GM18526 (cell line): ENCODE measurements around the gene CNN3.

Source experiments
- POLR2A ChIP-seq: IDR thresholded peaks from 3 replicates; pipeline ENCODE4 v1.6.1; 2011; ENCODE audit not compliant: insufficient read length; ENCODE audit errors: extremely low read depth

Gene CNN3

DNA sequence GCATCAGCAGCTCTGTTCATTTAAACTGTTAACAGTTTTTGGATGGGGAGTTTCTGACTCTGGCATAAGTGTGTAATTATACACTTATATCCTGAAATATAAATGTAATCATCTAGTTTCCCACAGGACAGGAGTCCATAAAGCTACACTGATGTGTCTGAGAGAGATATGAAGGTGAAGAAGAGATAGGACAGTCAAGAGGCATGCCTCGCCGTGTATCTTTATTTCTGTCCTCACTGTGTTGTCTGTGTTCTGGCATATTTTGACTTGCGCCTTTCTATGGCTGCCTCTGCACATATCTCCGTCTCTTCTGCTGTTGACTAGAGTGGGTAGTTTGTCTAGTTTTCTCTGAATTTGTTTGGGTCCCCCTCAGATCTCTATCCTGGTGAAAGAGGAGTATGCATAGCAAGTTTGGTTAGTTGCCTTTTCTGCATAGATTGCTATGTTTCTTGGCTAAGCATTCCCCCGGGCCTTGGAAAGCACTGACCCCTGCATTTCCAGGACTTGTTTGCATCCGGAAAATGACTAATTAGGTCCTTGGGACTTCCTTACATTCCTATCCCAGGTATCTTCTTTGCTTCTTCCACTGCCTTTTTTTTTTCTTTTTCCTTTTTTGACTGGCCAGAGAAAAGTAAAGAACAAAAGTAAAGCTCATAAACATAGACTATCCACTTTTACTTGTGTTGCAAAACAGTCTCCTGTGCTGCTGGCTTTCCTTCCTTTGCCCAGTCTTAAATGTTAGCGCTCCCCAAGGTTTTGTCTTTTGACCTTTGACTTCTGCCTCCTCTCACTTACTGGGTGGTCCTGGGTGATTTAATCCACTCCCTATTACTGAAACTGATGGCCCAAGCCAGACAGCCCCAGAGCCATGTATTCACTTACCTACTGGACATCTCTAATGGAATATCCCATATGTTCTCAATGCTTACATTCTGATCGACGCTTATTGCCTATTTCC is 27.6 kb upstream of the CNN3 start:
- no peak for TF ChIP-seq POLR2A

DNA sequence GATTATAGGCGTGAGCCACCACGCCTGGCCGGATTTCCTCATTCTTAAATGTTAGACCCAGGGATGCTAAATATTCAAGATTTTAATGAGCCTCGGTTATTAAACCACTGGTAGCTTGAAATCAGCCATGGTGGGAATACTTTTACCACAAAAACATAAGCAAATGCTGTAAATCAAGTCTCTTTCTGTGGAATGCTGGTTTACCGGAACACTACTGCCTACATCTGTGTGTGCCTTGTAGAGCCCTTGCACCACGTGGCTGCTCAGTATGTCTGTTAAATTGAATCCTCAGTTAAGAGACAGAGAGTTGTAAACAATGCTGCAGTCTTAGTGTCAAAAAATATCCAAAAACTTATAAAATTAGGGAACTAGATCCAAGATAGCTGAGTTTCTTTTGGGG is 26.8 kb upstream of the CNN3 start:
- TF ChIP-seq POLR2A: no peak

GRCh38 chr1:94953107-94953506 is 26.2 kb upstream of the CNN3 start:
- TF ChIP-seq POLR2A: no peak

- TF ChIP-seq POLR2A: no peak
Observed at GRCh38 chr1:94952539-94952938, 25.6 kb upstream of the CNN3 start.

GRCh38 chr1:94951509-94952208 is 24.7 kb upstream of the CNN3 start:
- TF ChIP-seq POLR2A: no peak

- no peak for TF ChIP-seq POLR2A
Observed at GRCh38 chr1:94951046-94951445, 24.1 kb upstream of the CNN3 start.

DNA sequence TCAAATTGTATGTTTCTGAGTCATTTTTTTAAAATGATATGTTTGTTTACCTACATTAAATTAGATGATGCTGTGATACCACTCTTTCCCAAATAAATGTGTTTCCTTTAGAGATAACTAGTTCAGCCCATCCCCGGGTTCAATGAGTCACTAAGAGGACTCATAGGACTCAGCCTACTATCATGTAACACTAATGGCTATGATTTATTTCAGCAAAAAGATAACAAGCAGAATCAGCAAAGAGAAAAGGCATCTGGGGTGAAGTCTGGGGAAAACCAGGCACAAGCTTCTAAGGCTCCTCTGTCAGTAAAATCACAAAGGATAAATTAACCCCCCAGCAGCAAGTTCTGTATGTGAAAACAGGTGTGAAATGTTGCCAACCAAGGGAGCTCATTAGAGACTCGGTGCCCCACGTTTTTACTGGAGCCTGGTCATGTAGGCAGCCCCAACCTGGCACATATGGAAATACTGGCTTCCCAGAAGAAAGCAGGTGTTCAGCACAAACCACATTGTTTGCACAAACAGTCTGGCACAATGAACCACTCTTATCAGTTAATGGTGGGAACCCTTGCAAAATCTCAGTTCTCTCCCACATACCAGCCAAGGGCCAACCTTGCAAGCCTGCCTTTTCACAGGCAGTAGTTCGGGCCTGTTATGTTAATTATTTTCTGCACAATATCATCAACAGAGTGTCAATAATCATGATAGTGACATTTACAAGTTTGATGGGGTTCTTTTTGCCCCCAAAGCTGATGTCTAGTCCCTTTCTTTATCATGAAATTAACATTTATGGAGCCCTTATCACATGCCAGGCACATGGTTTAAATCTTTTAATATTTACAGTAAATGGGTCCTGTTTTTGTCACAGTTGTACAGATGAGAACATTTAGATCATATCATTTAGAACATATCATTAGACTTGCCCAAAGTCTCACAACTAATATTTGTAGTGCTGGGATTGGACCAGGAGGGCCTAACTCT is 23.1 kb upstream of the CNN3 start:
- no peak for TF ChIP-seq POLR2A

DNA sequence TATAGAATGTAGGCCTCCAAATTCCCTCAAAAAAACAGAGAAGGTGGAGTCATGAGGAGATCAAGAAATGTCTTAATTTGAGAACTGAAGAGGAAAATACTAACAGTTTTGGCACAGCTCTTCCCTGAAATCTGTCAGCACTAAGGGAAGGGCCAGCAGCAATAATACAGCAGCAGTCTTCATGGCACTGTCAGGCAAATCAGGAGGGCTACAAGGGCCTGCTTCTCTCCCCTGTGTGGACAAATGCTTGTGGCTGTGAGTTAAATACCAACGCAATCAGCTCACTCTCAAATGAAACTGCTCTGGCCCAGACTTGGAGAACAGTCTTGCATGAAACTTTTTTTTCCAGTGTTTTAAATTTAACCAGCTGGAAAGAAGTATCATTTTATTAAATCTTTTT is 20.5 kb upstream of the CNN3 start:
- no peak for TF ChIP-seq POLR2A

GRCh38 chr1:94946886-94947285 is 20.0 kb upstream of the CNN3 start:
- no peak for TF ChIP-seq POLR2A

DNA sequence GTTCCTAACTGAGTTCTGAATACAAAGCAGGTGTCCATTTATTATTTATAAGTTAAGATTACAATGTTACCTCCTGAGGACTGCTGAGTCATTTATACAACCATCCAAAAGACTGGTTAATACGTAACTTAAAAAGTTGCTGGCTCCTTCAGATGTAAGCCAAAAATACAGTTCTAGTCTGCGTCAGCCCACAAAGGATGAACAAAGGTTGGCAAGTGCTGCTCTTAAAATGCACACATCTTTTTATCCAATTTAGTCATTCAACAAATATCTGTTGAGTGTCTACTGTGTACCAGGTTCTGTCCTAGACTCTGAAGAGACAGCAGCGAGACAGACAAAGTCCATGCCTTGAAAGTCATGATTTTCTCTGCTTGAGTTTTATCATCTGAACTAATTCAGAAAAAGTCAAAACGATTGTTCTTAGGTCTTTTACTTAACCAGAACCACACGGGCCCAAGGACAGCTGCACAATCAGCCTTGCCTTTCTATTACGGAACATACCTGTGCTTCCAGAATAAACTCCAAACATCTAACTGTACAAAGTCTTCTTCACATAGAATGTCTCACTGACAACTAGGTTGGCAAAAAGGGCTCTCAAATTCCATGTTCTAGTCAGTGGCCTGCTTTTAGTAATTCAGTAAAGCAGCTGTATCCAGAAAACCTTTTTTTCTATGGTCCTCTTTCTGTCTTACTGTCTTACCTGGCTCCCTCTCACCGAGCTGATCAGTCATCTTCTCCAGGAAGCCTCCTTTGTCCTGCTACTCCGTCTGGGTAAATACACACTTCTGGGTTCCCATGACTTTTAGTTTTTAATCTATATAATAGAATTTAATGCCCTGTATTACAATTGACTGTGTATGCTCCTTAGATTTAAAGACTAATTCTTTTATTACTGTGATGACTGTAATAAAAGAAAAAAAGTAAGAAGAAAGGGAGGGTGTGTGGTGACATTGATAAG is 15.5 kb upstream of the CNN3 start:
- TF ChIP-seq POLR2A: no peak

- TF ChIP-seq POLR2A: no peak
Observed at GRCh38 chr1:94940738-94941137, 13.8 kb upstream of the CNN3 start.

DNA sequence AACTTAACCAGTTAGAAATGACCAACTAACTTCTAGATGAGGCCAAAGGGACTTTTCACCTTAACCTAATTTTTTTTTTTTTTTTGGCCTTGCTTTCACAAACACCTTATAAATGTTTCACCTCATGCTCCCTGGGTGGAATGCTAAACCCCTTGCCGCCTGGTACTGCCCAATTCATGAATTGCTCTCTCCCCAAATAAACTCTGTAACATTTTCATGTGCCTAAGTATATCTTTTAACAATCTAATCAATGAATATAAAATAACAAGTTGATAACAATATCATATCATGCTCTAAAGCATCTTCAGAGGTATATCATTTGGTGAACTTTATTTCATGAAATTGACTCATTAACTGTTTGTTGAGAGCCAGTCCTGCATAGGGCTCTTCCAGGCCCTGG is 10.9 kb upstream of the CNN3 start:
- no peak for TF ChIP-seq POLR2A

- TF ChIP-seq POLR2A: no peak
Observed at GRCh38 chr1:94936861-94937620, 10.1 kb upstream of the CNN3 start.
